DND-41 (cell line): ENCODE measurements around the gene PADI3.

Experiments
- CTCF ChIP-seq: IDR thresholded peaks from 2 replicates; pipeline ENCODE4 v1.5.1; 2012; ENCODE audit warnings: borderline replicate concordance, low read length, moderate library complexity, mild to moderate bottlenecking; ENCODE audit not compliant: poor library complexity, severe bottlenecking; ENCODE audit errors: extremely low read depth
- EZH2 ChIP-seq: IDR thresholded peaks from 3 replicates; pipeline ENCODE4 v1.6.1; 2012; ENCODE audit warnings: borderline replicate concordance, low read depth, mild to moderate bottlenecking, moderate library complexity, low read length, inconsistent platforms; ENCODE audit not compliant: severe bottlenecking

- TF ChIP-seq CTCF (no peak), EZH2 (no peak)
Observed at GRCh38 chr1:17206196-17206595, 42.7 kb upstream of the PADI3 start.
